CD4-positive, alpha-beta T cell treated with Interleukin-12 subunit alpha and Interleukin-12 subunit beta, for 1 hour (primary cell): ENCODE data around the gene PRKAR2A.
A peak's percentile ranks its signal among the peaks of the same experiment; 100 is the strongest.
"Not testable (repeated sequence)": the region's sequence is repeated elsewhere in the genome, so short reads cannot be mapped to it uniquely, and the experiment has no call there.

Experiments
- DNase-seq: peaks from one replicate; pipeline ENCODE4 v3.0.0-alpha.2; 2020

Gene PRKAR2A

GRCh38 chr3:48835650-48836366 is 11.9 kb downstream of the PRKAR2A start:
- DNase-seq, result no peak

- no peak for DNase-seq
Measured at GRCh38 chr3:48832684-48833083, 15.0 kb downstream of the PRKAR2A start.

- no peak for DNase-seq
Measured at GRCh38 chr3:48830715-48831114, 17.0 kb downstream of the PRKAR2A start.

GRCh38 chr3:48829525-48829924 is 18.1 kb downstream of the PRKAR2A start:
- DNase-seq, result not testable (repeated sequence)

- not testable (repeated sequence) for DNase-seq
Measured at GRCh38 chr3:48827874-48828273, 19.8 kb downstream of the PRKAR2A start.

- no peak for DNase-seq
Measured at GRCh38 chr3:48826451-48826850, 21.2 kb downstream of the PRKAR2A start.

GRCh38 chr3:48820612-48821324 is 26.9 kb downstream of the PRKAR2A start:
- DNase-seq, result no peak

- no peak for DNase-seq
Measured at GRCh38 chr3:48819234-48820221, 28.1 kb downstream of the PRKAR2A start.

- no peak for DNase-seq
Measured at GRCh38 chr3:48811524-48811923, 36.1 kb downstream of the PRKAR2A start.

- DNase-seq, result no peak
Measured at GRCh38 chr3:48804930-48805329, 42.7 kb downstream of the PRKAR2A start.

GRCh38 chr3:48800831-48801230 is 46.8 kb downstream of the PRKAR2A start:
- not testable (repeated sequence) for DNase-seq

- no peak for DNase-seq
Measured at GRCh38 chr3:48798998-48799397, 48.7 kb downstream of the PRKAR2A start.

GRCh38 chr3:48797626-48798025 is 50.0 kb downstream of the PRKAR2A start:
- no peak for DNase-seq

- no peak for DNase-seq
Measured at GRCh38 chr3:48795997-48796732, 51.5 kb downstream of the PRKAR2A start.

GRCh38 chr3:48793484-48793883 is 54.2 kb downstream of the PRKAR2A start:
- DNase-seq, result not testable (repeated sequence)

GRCh38 chr3:48789665-48790064 is 58.0 kb downstream of the PRKAR2A start:
- DNase-seq, result no peak

- DNase-seq, result peak; percentile 24
Measured at GRCh38 chr3:48788544-48789162, 59.0 kb downstream of the PRKAR2A start.

GRCh38 chr3:48784426-48785120 is 63.1 kb downstream of the PRKAR2A start:
- DNase-seq, result no peak

- DNase-seq, result no peak
Measured at GRCh38 chr3:48783304-48783703, 64.4 kb downstream of the PRKAR2A start.

- no peak for DNase-seq
Measured at GRCh38 chr3:48782046-48782445, 65.6 kb downstream of the PRKAR2A start.

GRCh38 chr3:48778565-48778964 is 69.1 kb downstream of the PRKAR2A start:
- not testable (repeated sequence) for DNase-seq
